Measurements from ENCODE around the gene OR51B6. TPM values are rescaled to one million over a fixed set of nuclear protein-coding genes. Genes with fewer than 3 reads are reported as not detected.

The OR51B6 gene
- total RNA-seq, result not detected

GRCh38 chr11:5351208-5351607, at the start of gene OR51B6:
OR51B6 (plus strand) TSS chr11:5351508; CDS start chr11:5351508, 0 bp downstream.
- Histone ChIP-seq H3K36me3 (no peaks in the 10 kb centered on the region), H3K27ac (no peak within 1 kb of the TSS), H3K4me1 (no peaks in the 10 kb centered on the region), H3K27me3 (no peaks in the 10 kb centered on the region), H3K4me3 (no peak within 1 kb of the TSS), H3K9me3 (no peaks in the 10 kb centered on the region)
- DNase-seq (no peak), ATAC-seq (no peak)
- intact Hi-C loops (cut with DNase I; ENCODE audit: low total_unique reads), result no loop called here
- in situ Hi-C loops (cut with MboI; ENCODE audit: low sequenced_read_pairs in 4 of 4), result no loop called here
- no peak for TF ChIP-seq POLR2A (IDR thresholded peaks at IDR 0.05)
- TF ChIP-seq CTCF (IDR thresholded peaks at IDR 0.05 in 4 of 5, conservative IDR thresholded peaks at IDR 0.05 in 1 of 5), result no peak

GRCh38 chr11:5301846-5302245, 49.5 kb upstream of the OR51B6 start, which contains the start of gene OR51B4:
OR51B4 (minus strand) TSS chr11:5301946; CDS start chr11:5301946, 0 bp downstream.
- no peak within 1 kb of the TSS for H3K27ac ChIP-seq
- no peaks in the 10 kb centered on the region for H3K27me3 ChIP-seq
- H3K36me3 ChIP-seq, result no peaks in the 10 kb centered on the region
- no peak for ATAC-seq
- H3K9me3 ChIP-seq, result no peaks in the 10 kb centered on the region
- H3K4me1 ChIP-seq, result no peaks in the 10 kb centered on the region
- in situ Hi-C loops (cut with MboI; ENCODE audit: low sequenced_read_pairs in 4 of 4) (no loop called here), intact Hi-C loops (cut with DNase I; ENCODE audit: low total_unique reads) (no loop called here)
- TF ChIP-seq CTCF (IDR thresholded peaks at IDR 0.05 in 4 of 5, conservative IDR thresholded peaks at IDR 0.05 in 1 of 5), result no peak
- TF ChIP-seq POLR2A (IDR thresholded peaks at IDR 0.05), result no peak
- DNase-seq, result no peak
- no peak within 1 kb of the TSS for H3K4me3 ChIP-seq

- H3K27me3 ChIP-seq, result no peaks in the 10 kb centered on the region
Measured at GRCh38 chr11:5303626-5304025, 47.7 kb upstream of the OR51B6 start.

GRCh38 chr11:5304046-5304445, 47.3 kb upstream of the OR51B6 start:
- ATAC-seq (no peak), DNase-seq (no peak)
- intact Hi-C loops (cut with DNase I; ENCODE audit: low total_unique reads), result no loop called here
- H3K27ac ChIP-seq, result no peak overlapping the region
- no peaks in the 10 kb centered on the region for H3K36me3 ChIP-seq
- no peaks in the 10 kb centered on the region for H3K9me3 ChIP-seq
- no peaks in the 10 kb centered on the region for H3K4me1 ChIP-seq
- TF ChIP-seq CTCF (IDR thresholded peaks at IDR 0.05 in 4 of 5, conservative IDR thresholded peaks at IDR 0.05 in 1 of 5), result no peak
- TF ChIP-seq POLR2A (IDR thresholded peaks at IDR 0.05), result no peak
- no peak overlapping the region for H3K4me3 ChIP-seq
- H3K27me3 ChIP-seq, result no peaks in the 10 kb centered on the region
- in situ Hi-C loops (cut with MboI; ENCODE audit: low sequenced_read_pairs in 4 of 4), result no loop called here

More at GRCh38 chr11:5303626-5304025, 47.7 kb upstream of the OR51B6 start:
- no peaks in the 10 kb centered on the region for H3K4me1 ChIP-seq
- no peaks in the 10 kb centered on the region for H3K9me3 ChIP-seq
- ATAC-seq (no peak), DNase-seq (no peak)
- H3K4me3 ChIP-seq, result no peak overlapping the region
- no peak for TF ChIP-seq POLR2A (IDR thresholded peaks at IDR 0.05)
- TF ChIP-seq CTCF (IDR thresholded peaks at IDR 0.05 in 4 of 5, conservative IDR thresholded peaks at IDR 0.05 in 1 of 5), result no peak
- intact Hi-C loops (cut with DNase I; ENCODE audit: low total_unique reads), result no loop called here
- in situ Hi-C loops (cut with MboI; ENCODE audit: low sequenced_read_pairs in 4 of 4), result no loop called here
- H3K27ac ChIP-seq, result no peak overlapping the region
- no peaks in the 10 kb centered on the region for H3K36me3 ChIP-seq

Data from gastrocnemius medialis (tissue), 4 donors.